NB4 (cell line): ENCODE results near the gene CTDSP2.
"Not testable (repeated sequence)": the region's sequence is repeated elsewhere in the genome, so short reads cannot be mapped to it uniquely, and the experiment has no call there.

Experiments
- DNase-seq: peaks from one replicate; pipeline ENCODE4 v3.0.0; 2010; ENCODE audit warnings: low read depth
- H3K4me3 ChIP-seq: one replicate; pipeline ENCODE4 v1.5.1; 2011; ENCODE audit warnings: mild to moderate bottlenecking, low read depth, low read length, moderate library complexity
- MYC ChIP-seq: IDR thresholded peaks from 2 replicates; pipeline ENCODE4 v1.6.1; 2011; ENCODE audit warnings: low read depth, low read length
- POLR2A ChIP-seq: IDR thresholded peaks from 2 replicates; pipeline ENCODE4 v1.6.1; 2011; ENCODE audit warnings: mild to moderate bottlenecking; ENCODE audit not compliant: insufficient read length; ENCODE audit errors: extremely low read depth
- TF ChIP-seq, protein P1 (sequence below): IDR thresholded peaks from 2 replicates; pipeline ENCODE4 v1.6.1; 2011; ENCODE audit warnings: low read depth, low read length
- TF ChIP-seq, protein P2 (sequence below): IDR thresholded peaks from one replicate; pipeline ENCODE4 v1.5.1; 2012; ENCODE audit warnings: low read depth, low read length

Gene CTDSP2

DNA sequence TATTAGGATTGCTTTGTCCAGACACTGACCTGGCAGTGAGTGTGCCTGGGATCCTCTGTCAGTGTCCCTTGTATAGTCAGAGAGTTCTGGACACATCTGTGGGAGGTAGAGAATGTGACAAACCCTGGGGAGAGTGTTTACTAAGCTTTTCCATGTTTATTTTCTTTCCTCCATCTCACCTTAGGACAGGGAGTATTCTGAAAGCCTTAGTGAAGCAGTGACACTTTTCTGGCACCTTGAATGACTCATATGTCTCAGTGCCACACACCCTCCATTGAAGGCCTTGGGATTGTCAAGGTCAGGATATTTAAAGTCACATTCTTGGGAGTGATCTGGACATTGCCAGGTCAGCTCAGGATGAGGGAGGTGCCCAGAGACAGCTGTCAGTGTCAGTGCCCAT is 34.9 kb upstream of the CTDSP2 start:
- DNase-seq, result no peak
- no peak overlapping the region for H3K4me3 ChIP-seq
- TF ChIP-seq, protein P1, sequence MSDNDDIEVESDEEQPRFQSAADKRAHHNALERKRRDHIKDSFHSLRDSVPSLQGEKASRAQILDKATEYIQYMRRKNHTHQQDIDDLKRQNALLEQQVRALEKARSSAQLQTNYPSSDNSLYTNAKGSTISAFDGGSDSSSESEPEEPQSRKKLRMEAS, result no peak
- TF ChIP-seq, protein P2, sequence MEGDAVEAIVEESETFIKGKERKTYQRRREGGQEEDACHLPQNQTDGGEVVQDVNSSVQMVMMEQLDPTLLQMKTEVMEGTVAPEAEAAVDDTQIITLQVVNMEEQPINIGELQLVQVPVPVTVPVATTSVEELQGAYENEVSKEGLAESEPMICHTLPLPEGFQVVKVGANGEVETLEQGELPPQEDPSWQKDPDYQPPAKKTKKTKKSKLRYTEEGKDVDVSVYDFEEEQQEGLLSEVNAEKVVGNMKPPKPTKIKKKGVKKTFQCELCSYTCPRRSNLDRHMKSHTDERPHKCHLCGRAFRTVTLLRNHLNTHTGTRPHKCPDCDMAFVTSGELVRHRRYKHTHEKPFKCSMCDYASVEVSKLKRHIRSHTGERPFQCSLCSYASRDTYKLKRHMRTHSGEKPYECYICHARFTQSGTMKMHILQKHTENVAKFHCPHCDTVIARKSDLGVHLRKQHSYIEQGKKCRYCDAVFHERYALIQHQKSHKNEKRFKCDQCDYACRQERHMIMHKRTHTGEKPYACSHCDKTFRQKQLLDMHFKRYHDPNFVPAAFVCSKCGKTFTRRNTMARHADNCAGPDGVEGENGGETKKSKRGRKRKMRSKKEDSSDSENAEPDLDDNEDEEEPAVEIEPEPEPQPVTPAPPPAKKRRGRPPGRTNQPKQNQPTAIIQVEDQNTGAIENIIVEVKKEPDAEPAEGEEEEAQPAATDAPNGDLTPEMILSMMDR, result no peak
- no peak for TF ChIP-seq MYC
- no peak for TF ChIP-seq POLR2A

DNA sequence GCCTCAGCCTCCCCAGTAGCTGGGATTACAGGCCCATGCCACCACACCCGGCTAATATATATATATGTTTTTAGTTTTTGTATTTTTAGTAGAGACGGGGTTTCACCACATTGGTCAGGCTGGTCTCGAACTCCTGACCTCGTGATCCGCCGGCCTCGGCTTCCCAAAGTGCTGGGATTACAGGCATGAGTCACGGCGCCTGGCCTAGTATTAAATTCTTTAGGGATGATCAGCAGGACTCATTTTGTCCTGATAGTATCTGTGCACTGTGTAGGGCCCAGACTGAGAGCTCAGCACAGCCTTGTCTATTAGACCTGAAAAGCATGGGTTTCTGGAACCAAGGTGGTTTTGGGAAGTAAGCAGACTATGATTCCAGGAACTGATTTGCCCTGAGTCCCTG is 34.5 kb upstream of the CTDSP2 start:
- DNase-seq, H3K4me3 ChIP-seq: not testable (repeated sequence)

DNA sequence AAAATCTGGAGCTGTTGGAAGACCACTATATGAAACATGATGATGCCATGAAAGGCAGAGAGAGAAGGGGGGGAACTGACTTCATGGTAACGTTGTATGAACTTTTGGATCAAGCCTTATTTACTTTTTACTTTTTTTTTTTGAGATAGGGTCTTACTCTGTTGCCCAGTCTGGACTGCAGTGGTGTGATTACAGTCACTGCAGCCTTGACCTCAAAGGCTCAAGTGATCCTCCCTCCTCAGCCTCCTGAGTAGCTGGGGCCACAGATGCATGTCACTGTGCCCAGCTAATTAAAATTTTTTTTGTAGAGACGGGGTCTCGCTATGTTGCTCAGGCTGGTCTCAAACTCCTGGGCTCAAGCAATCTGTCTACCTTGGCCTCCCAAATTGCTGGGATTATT is 31.3 kb upstream of the CTDSP2 start:
- no peak for DNase-seq
- H3K4me3 ChIP-seq, result no peak overlapping the region
- TF ChIP-seq, protein P2, result no peak
- TF ChIP-seq MYC, result no peak

DNA sequence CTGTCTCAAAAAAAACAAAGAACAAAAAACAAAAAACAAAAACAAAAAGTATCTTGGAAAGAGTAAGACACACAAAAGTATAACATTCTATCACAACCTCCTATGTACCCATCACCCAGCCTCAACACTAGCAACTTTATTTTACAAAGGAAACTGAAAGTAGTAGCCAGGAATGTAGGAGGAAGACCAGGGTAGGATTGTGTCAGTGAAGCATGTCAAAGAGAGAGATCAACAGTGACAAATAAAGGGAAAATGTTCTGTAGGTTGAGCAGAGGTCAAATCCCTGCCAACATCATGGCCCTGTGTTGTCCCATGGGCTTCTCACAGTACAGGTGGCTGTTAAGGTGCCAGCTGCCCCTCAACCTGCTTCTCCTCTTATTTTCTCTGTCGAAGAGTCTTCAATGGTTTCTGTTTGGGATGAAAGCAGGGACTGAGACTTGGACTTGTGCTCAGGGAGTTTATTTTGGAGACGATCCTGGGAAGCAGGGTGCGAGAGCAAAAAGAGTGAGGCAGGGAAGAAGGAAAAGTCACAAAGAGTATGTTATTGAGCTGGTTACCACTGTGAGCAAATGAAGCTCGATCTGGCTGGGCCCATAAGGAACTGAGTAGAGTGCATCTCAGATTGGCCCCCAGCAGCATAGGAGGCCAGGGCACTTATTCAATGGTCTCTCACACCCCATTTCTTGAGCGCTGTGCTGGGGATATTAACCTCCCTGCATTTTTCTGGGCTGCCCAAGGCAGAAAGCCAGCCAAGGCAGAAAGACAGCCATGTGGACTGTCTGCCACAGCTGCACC is 29.4 kb upstream of the CTDSP2 start:
- no peak overlapping the region for H3K4me3 ChIP-seq
- TF ChIP-seq MYC, result no peak
- TF ChIP-seq, protein P2, result no peak
- TF ChIP-seq POLR2A, result no peak
- TF ChIP-seq, protein P1, result no peak
- no peak for DNase-seq

DNA sequence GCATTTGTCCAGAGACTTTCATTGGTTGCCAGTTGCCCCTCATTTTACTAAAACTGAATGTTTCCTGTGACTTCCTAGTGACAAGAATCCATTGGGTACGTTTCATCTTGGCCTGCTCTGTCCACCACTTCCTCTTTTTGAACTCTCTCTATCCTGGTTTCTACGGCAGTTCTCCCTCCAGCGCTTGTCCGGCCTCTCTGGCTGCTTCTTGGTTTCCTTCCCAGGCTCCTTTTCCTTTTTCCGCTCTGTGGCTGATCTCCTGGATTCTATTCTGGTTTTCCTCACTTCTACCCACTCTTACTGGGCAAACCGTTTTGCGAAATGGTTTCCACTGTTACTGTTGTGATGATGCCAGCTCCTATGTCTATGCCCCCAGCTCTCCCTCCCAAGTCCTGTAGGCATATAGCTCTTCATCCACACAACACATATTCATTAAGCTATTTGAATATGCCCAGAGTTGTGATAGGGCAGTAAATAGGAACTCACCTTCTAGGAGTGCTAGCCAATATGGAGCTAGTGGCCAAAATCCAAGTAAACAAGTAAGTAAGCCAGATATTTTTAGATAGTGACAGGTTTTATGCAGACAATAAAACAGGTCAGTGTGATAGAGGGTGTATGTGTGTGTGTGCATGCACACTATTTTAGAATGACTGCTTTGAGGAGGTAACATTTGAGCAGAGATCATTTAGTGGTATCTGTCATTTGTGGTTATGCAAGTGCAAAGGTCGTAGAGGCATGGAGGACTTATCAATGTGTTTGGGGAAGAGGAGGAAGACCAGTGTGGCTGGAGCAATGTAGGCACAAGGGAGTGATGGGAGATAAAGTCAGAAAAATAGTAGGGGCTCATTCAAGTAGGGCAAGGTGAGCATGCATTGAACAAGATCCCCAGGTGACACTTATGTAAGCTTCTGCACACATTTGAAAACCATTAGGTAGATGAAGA is 27.9 kb upstream of the CTDSP2 start:
- H3K4me3 ChIP-seq, result no peak overlapping the region
- no peak for TF ChIP-seq POLR2A
- TF ChIP-seq, protein P2, result no peak
- TF ChIP-seq MYC, result no peak
- TF ChIP-seq, protein P1, result no peak
- DNase-seq, result peak; percentile 73

DNA sequence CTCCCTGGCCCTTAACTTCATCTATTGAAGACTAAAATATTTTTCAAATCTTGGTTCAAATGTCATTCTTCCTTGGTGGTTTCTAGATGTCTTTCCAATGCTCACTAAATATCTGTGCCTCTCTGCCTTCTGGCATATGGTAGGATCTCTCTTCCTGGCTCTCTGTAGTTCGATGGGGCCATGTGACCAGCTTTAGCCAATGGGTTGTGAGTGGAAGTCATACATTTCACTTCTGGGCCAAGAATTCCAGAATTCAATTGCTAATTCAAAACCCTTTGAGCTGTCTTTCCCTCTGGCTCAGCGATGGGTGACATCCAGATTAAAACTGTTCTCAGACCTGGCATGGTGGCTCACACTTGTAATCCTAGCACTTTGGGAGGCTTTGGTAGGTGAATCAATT is 25.8 kb upstream of the CTDSP2 start:
- H3K4me3 ChIP-seq, result no peak overlapping the region
- no peak for DNase-seq
- TF ChIP-seq, protein P2, result no peak
- TF ChIP-seq, protein P1, result no peak
- TF ChIP-seq POLR2A (no peak), MYC (no peak)
